GM21825 (cell line): ENCODE data around the gene PLCG2.
"Not testable (repeated sequence)": the region's sequence is repeated elsewhere in the genome, so short reads cannot be mapped to it uniquely, and the experiment has no call there.

Experiments used
- ATAC-seq: cut with Tn5 transposase; IDR thresholded peaks from one replicate; pipeline ENCODE4 v1.9.1; 2021; ENCODE audit warnings: mild to moderate bottlenecking, moderate library complexity; ENCODE audit not compliant: unreplicated experiment

PLCG2 gene

GRCh38 chr16:81752876-81753227 is 26.2 kb upstream of the PLCG2 start:
- no peak for ATAC-seq

GRCh38 chr16:81754858-81755257 is 24.2 kb upstream of the PLCG2 start:
- ATAC-seq, result no peak

DNA sequence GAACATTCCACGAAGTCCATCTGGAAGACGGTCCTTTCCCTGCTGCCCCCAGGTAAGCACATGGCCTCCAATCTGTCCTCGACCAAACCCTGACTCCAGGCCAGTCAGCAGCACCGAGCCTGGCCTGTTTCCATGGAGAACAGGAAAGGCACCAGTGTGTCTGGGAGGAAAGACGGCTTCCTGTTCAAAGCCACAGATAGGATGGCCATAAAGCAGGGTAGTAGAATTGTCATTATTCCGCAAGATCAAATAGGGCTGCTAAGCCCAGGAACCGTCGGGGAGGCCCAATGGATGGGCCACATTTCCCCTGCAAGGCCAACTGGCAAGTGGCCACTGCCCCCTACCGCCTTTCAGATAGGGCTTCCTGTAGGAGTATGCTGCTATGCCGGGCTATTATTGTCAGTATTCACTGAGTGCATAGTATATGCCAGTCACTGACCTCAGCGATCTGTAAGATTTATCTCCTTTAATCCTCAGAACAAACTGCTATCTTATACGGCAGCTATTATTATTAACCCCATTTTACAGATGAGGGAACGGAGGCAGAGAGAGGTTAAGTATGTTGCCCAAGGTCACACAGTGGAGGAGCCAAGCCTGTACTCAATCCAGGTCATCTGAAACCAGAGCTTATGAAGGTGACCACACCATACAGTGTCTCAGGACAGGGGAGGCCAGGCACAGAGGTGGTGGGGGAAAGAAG is 23.0 kb upstream of the PLCG2 start:
- ATAC-seq, result no peak

GRCh38 chr16:81756615-81757356 is 22.3 kb upstream of the PLCG2 start:
- no peak for ATAC-seq

- ATAC-seq, result no peak
These were observed 20.7 kb upstream of the PLCG2 start for GRCh38 chr16:81758376-81758775.

DNA sequence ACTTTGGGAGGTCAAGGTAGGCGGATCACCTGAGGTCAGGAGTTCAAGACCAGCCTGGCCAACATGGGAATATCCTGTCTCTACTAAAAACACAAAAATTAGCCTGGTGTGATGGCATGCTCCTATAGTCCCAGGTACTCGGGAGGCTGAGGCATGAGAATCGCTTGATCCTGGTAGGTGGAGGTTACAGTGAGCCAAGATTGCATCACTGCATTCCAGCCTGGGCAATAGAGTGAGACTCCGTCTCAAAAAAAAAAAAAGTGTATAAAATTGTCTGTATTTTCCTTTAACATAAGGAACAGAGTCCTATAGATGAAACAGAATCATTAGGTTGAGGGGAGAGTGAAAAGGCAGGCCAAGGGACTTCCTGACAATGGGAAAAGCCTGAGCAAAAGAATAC is 16.8 kb upstream of the PLCG2 start:
- ATAC-seq, result not testable (repeated sequence)

DNA sequence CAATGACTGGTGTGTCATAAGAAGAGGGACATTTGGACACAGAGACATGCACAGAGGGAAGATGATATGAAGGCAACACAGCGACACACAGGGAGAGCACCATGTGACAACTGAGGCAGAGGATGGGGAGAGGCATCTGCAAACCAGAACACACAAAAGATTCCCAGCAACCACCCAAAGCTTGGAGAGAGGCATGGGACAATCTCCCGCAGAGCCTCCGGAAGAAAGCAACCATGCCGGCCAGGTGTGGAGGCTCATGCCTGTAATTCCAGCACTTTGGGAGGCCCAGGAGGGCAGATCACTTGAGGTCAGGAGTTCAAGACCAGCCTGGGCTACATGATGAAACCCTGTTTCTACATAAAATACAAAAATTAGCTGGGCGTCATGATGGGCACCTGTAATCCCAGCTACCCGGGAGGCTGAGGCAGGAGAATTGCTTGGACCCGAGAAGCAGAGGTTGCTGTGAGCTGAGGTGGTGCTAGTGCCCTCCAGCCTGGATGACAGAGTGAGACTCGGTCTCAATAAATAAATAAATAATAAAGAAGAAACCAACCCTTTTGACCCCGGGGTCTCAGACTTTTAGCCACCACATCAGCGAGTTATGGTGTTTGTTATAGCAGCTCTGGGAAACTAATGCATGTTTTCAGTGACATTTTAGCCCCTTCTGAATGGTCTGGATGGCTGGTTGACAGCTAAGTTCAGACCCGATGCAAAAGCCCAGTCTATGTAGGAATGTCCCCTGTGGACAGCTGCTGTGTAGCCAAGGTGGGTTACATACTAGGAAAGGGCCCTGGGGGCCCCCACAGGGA is 13.8 kb upstream of the PLCG2 start:
- no peak for ATAC-seq

GRCh38 chr16:81765969-81766368 is 13.1 kb upstream of the PLCG2 start:
- ATAC-seq, result no peak

DNA sequence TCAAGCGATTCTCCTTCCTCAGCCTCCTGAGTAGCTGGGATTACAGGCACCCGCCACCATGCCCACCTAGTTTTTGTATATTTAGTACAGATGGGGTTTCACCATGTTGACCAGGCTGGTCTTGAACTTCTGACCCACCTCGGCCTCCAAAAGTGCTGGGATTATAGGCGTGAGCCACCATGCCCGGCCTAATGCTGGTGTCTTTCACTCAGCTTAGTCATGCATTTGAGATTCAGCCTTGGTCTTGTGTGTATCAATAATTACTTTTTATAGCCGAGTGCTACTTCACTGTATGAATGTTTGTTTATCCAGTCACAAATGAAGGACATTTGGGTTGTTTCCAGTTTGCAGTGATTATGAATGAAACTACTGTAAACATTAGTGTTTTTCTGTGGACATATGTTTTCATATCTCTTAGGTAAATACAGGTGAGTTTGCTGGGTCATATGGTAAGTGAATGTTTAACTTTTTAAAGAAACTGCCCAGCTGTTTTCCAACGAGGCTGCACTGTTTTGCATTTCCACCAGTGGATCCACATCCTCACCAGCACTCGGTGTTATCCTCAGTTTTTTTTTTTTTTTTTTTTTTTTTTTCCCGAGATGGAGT is 11.0 kb upstream of the PLCG2 start:
- no peak for ATAC-seq

DNA sequence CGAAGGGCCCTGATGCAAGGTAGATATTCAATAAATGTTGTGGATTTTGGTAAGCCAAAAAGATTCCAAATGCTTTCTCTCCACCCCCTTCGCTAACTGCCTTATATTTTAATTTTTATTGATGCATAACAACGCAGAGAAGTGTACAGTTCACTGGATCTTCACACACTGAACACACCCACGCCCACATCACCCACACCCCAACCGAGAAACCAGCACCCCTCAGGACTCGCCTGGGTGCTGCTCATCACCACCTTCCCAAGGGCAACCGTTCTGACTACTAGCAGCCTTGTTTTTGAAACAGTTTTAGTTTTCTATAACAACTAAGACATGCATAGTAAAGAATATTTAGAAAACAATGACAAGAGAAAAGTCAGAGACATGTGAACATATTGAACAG is 9.1 kb upstream of the PLCG2 start:
- ATAC-seq, result no peak

DNA sequence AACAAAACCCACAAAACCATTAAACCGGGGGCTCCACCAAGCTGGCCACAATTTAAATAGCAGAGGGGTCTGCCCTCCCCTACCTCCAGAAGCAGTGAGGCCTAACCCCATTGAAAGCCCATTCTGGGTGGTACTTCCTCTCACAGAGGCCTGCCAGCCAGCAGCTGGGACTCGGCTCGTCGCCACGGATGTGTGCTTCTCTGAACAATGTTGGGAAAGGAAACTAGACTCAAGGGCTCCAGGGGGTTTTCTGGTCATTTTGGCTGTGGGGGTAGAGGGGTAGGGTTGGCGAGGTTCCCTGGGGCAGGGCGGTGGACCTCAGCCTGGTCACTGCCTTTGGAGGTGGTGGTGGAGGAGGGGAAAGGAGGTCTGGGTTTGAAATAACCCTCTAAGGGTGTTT is 4.7 kb upstream of the PLCG2 start:
- ATAC-seq, result no peak

DNA sequence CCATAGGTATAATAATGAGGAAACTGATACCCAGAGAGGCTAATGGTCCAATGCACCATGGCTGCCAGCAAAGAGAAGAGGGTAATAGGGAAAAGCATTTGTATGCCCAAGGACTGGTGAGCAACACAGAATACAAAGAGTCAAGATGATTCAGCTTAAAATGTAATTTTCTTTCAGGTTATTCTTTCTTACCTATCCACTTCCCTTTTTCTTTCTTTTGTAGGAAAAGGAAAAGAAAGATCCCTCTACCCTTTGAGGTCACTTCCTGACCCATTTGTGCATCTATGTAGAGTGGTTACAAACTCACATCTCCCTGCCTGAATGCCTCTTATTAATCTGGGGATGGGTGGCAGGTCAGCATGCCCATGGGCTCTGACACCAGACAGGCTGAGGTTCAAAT is 3.5 kb upstream of the PLCG2 start:
- ATAC-seq, result no peak

- ATAC-seq, result no peak
These were observed 860 bp upstream of the PLCG2 start for GRCh38 chr16:81778231-81778630.

DNA sequence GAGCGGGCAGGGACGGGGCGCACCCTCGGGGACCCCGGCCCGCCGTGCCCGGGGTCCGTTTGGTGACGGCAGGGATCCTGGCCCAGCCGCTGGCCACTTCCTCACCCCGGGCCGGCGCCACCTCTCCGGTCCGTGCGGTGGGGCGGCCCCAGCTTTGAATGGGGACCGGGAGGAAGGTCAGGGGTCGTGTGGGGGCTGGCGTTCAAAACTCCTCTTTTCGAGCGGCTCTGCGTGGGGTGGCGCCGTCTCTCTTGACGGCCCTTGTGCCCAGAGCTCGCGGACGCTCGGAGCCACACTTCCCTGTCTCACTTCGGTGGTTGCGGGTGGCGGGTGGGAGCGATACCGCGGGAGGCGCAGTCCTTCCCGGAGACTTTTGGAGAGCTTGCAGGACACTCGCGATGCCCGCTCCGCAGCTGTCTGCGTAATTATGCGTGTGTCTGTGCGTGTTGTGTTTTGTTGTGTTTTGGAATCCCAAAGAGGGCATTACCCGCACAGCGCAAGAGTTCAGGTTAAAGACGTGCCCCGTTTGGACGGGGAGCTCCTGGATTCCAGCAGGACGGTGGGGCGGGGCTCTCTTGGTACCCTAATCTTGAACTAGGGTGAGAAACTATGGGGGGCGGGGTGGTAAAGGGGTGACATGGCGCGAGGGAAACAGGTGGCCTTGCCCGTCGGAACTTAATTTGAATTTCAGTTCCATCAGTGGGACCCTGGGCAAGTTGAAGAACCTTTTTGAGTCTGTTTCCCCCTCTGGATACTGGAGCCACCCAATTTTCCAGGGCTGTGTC is 637 bp downstream of the PLCG2 start:
- ATAC-seq, result peak; percentile 19

DNA sequence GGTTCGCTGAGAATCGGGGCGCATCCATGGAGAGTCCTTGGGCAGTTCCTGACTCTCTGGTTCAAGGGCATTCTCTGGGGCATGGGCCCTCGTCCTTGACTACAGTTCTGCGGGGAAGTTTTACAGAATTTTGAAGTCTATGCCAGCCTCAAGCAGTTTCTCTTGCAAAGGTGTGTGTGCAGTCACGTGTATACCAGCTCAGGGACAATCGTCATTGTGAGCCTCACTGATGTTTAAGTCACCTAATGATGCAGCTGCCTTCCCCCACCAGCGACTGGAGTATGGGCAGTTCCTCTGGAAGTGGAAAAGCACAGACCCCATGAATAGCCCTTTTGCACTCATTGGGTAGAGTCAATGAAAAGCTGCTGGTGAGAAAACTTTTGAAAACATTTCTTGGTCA is 1.3 kb downstream of the PLCG2 start:
- ATAC-seq, result no peak

GRCh38 chr16:81782236-81782635 is 3.1 kb downstream of the PLCG2 start:
- no peak for ATAC-seq

- ATAC-seq, result no peak
These were observed 5.1 kb downstream of the PLCG2 start for GRCh38 chr16:81784072-81784795.

DNA sequence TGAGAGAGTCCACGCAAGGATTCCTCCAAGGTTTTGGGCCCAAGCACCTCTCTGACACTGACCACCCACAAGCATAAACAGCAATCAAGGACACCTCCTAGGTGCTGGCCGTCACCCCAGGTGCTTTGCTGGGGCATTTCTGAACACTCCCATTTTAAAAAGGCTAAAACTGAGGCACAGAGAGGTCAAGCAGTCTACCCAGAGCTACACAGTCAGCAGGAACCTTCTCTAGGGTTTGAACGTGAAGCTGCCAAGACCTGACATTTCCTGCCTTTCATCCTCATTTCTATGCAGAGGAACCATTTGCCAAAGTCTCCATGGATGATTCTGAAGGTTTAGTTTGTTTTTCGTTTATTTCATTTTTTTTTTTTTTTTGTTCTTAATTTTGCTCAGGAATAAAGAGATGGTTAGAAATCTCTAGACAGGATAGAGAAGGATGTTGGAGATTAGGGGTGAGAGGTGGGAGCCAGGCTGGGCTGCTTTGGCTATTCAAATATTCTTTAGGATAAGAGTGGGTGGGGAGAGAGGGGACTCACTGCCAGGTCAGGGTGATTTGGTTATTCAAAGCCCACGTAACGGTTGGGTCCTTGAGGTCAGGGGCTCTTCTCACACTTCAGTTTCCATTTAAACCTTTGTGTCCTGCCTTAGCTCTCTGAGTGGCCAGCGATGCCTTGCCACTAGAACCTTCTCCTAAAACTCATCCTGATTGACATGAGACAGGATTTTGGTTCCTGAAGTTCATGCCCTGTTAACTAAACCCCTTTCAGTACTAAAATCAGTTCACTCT is 6.2 kb downstream of the PLCG2 start:
- ATAC-seq, result no peak

- ATAC-seq, result no peak
These were observed 7.2 kb downstream of the PLCG2 start for GRCh38 chr16:81786321-81786720.
